Suprapubic skin (tissue), 4 donors: ENCODE measurements around the gene FBLN1.

ENCODE experiments used
- CTCF ChIP-seq, 2 donors: fragments of 200-600 bp in 1 of 2; fragments of 450-650 bp in 1 of 2; sonication (generic) in 1 of 2; IDR thresholded peaks; one replicate each; pipeline ENCODE4 v1.5.1; 2016 to 2019; ENCODE audit warnings: antibody characterized with exemption in 2 of 2, mild to moderate bottlenecking in 1 of 2, moderate library complexity in 1 of 2
- EP300 ChIP-seq: sonication (generic); formaldehyde crosslinking; IDR thresholded peaks from one replicate; pipeline ENCODE4 v1.6.1; 2017; ENCODE audit warnings: antibody characterized with exemption
- POLR2AphosphoS5 ChIP-seq, 3 donors: sonication (generic); formaldehyde crosslinking; IDR thresholded peaks; one replicate each; pipeline ENCODE4 v1.6.1; 2017; ENCODE audit warnings: antibody characterized with exemption in 3 of 3

- TF ChIP-seq CTCF (IDR thresholded peaks at IDR 0.05) (no peak), EP300 (no peak), POLR2AphosphoS5 (IDR thresholded peaks at IDR 0.05) (no peak)
Observed at GRCh38 chr22:45499746-45500145, 2.9 kb upstream of the FBLN1 start.
